ENCODE results near the gene KLF7.

DNA sequence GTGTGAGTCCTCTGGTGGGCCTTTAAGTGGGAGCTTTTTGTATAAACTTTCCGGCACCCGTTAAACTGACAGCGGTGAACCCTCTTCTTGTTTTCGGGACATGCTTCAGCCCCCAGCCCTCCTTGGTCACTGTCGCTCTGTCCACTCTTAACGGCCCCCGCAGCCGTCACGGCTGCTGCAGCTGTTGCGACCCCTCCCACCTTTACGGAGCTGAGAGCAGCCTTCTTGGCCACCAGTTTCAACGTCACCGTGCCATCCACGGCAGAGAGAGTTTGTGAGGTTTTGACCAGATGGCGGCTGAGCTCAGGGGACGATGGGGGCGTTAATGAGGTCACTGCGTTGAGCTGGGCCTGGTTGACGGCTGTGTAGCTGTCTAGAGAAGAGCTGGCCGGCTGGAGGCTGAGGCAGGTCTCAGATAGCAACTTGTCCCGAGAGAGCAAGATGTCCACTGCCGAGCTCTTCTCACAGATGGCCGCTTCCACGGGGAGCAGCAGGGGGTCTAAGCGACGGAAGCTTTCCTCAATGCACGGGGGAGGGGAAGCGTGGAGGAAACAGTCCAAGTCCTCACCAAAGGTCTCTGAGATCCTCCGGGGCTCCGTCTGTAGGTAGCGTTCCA lies 41.9 kb downstream of the KLF7 start:
- TF ChIP-seq, protein P1, sequence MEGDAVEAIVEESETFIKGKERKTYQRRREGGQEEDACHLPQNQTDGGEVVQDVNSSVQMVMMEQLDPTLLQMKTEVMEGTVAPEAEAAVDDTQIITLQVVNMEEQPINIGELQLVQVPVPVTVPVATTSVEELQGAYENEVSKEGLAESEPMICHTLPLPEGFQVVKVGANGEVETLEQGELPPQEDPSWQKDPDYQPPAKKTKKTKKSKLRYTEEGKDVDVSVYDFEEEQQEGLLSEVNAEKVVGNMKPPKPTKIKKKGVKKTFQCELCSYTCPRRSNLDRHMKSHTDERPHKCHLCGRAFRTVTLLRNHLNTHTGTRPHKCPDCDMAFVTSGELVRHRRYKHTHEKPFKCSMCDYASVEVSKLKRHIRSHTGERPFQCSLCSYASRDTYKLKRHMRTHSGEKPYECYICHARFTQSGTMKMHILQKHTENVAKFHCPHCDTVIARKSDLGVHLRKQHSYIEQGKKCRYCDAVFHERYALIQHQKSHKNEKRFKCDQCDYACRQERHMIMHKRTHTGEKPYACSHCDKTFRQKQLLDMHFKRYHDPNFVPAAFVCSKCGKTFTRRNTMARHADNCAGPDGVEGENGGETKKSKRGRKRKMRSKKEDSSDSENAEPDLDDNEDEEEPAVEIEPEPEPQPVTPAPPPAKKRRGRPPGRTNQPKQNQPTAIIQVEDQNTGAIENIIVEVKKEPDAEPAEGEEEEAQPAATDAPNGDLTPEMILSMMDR (IDR thresholded peaks at IDR 0.05; ENCODE audit: low read depth, low read length, missing input control) = no peak
- TF ChIP-seq YY1 (IDR thresholded peaks at IDR 0.05) (no peak), FOXA1 (IDR thresholded peaks at IDR 0.05) (no peak)

Data from liver (tissue), 2 donors.